H1 (cell line): Measurements from ENCODE around the gene TP53BP2. TPM values are rescaled to one million over a fixed set of nuclear protein-coding genes. Genes with fewer than 3 reads are reported as not detected.

ENCODE experiments used
- CTBP2 ChIP-seq: IDR thresholded peaks from 2 replicates; pipeline ENCODE4 v1.7.0; 2011; ENCODE audit warnings: borderline replicate concordance, mild to moderate bottlenecking, moderate library complexity, mixed read lengths, low read length; ENCODE audit not compliant: insufficient read depth, insufficient read length
- HDAC6 ChIP-seq: IDR thresholded peaks from one replicate; pipeline ENCODE4 v1.7.1; 2012; ENCODE audit warnings: low read depth, mild to moderate bottlenecking, inconsistent platforms, low read length, moderate library complexity
- TEAD4 ChIP-seq: IDR thresholded peaks from 2 replicates; pipeline ENCODE4 v1.6.1; 2012; ENCODE audit warnings: low read depth, low read length, inconsistent platforms, mixed read lengths
- YY1 ChIP-seq: IDR thresholded peaks from 2 replicates; pipeline ENCODE4 v1.6.1; 2011; ENCODE audit warnings: low read depth, mild to moderate bottlenecking, low read length
- polyA plus RNA-seq, 7 experiments: library from polyadenylated mRNA; depleted of rRNA in 3 of 7; stranded (reverse) in 5 of 7; unstranded in 2 of 7; fragments of >200 nt in 5 of 7; fragments of 200-250 nt in 2 of 7; gene quantifications; 1 replicate in 5 of 7; 2 replicates in 1 of 7; 4 replicates in 1 of 7; pipeline versions ENCODE4 v1.2.1 to v1.2.3, GENCODE V29; 2011 to 2013; ENCODE audit warnings: missing spikeins in 2 of 7, mixed read lengths in 2 of 7
- total RNA-seq: library from RNA; stranded (reverse); fragmentation: NEBNext Ultra II Directional; extraction: Animal tissue kit (Norgen Biotek cat#: 25700); gene quantifications from 2 replicates; pipeline ENCODE4 v1.2.1, GENCODE V29; 2021
- TF ChIP-seq, protein P1 (sequence below), 3 experiments: IDR thresholded peaks; 1 replicate in 2 of 3; 2 replicates in 1 of 3; pipeline versions ENCODE4 v1.5.1 to v1.6.1; 2011; ENCODE audit warnings: low read length in 3 of 3, mild to moderate bottlenecking in 3 of 3, inconsistent platforms in 2 of 3, low read depth in 1 of 3, moderate library complexity in 1 of 3; ENCODE audit not compliant: insufficient read depth in 1 of 3; ENCODE audit errors: control extremely low read depth in 1 of 3

TP53BP2 gene
- total and polyA plus RNA-seq, 2 of the 8 experiments (the other 6 are each of a cell fraction or from before 2014, with no cell fraction given), result 18.0 to 38.7 TPM

DNA sequence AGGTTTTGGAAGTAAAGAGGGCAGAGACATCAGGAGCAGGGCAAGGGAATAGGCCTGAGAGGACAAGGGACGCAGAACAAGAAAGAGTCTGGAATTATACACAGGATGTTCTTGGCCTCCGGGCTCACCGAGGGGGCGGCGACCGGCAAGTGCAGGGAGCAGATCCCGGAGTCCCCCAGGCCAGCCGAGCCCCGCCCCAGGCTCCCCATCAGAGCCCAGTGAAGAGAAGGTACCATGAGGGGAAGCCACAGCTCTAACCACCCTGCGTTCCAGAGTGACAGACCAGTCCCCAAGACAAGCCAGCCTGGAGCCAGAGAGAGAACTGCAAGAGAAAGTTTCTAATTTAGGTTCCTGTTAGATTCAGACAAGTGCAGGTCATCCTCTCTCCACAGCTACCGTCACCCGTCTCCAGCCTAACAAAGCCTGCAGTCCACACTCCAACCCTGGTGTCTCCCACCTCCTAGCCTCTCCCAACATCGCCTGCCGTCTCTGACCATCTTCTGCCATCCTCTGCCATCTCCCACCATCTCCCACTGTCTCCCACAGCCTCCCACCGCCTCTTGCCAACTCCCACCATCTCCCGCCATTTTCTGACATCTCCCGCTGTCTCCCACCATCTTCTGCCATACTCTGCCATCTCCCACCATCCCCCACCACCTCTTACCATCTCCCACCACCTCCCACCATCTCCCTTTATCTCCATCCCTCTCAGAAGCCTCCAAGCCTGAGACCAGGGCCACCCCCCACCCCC is 90.9 kb downstream of the TP53BP2 start (continued):
- TF ChIP-seq, protein P1, sequence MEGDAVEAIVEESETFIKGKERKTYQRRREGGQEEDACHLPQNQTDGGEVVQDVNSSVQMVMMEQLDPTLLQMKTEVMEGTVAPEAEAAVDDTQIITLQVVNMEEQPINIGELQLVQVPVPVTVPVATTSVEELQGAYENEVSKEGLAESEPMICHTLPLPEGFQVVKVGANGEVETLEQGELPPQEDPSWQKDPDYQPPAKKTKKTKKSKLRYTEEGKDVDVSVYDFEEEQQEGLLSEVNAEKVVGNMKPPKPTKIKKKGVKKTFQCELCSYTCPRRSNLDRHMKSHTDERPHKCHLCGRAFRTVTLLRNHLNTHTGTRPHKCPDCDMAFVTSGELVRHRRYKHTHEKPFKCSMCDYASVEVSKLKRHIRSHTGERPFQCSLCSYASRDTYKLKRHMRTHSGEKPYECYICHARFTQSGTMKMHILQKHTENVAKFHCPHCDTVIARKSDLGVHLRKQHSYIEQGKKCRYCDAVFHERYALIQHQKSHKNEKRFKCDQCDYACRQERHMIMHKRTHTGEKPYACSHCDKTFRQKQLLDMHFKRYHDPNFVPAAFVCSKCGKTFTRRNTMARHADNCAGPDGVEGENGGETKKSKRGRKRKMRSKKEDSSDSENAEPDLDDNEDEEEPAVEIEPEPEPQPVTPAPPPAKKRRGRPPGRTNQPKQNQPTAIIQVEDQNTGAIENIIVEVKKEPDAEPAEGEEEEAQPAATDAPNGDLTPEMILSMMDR (IDR thresholded peaks at IDR 0.05; ENCODE audit: control extremely low read depth in 1 of 3, insufficient read depth in 1 of 3, low read depth in 1 of 3, low read length in 3 of 3), result no peak
- TF ChIP-seq CTBP2, result no peak
- TF ChIP-seq TEAD4, result no peak
- no peak for TF ChIP-seq YY1
- no peak for TF ChIP-seq HDAC6
